HG03575 (cell line): ENCODE data around the gene PPP2R2C.

ENCODE experiments used
- ATAC-seq: cut with Tn5 transposase; IDR thresholded peaks from one replicate; pipeline ENCODE4 v1.9.1; 2021; ENCODE audit not compliant: unreplicated experiment, insufficient number of reproducible peaks, low FRiP score; ENCODE audit errors: extremely low read depth

PPP2R2C gene

DNA sequence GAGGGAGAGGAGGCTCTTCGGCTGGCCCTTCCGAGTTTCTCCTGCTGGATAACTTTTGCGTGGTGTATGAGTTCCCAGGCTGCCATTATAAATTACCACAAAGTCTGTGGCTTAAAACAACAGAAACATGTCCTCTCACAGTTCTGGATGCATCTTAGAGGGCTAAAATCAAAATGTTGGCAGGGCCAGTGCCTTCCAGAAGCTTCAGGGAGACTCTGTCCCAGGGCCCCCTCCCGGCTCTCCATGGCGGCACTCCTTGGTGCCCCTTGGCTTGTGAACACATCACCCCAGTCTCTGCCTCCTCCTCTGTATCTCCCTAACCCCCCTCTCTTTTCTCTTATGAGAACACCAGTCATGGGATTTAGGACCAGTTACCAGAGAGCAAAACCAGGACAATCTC, 23.3 kb upstream of the PPP2R2C start:
- no peak for ATAC-seq

DNA sequence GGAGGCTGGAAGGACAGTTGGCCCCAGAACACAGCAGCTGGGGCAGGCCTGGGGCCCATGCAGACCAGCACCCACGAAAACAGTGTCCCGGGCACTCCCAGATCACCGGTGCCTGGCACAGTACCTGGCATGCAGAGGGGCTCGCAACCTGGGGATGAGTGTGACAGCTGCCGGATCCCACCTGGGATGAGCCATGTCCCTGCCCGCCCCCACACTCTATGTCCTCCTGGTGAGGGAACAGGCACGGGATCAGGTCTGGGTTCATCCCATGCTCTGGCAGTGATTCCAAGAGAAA, 22.8 kb upstream of the PPP2R2C start:
- no peak for ATAC-seq

DNA sequence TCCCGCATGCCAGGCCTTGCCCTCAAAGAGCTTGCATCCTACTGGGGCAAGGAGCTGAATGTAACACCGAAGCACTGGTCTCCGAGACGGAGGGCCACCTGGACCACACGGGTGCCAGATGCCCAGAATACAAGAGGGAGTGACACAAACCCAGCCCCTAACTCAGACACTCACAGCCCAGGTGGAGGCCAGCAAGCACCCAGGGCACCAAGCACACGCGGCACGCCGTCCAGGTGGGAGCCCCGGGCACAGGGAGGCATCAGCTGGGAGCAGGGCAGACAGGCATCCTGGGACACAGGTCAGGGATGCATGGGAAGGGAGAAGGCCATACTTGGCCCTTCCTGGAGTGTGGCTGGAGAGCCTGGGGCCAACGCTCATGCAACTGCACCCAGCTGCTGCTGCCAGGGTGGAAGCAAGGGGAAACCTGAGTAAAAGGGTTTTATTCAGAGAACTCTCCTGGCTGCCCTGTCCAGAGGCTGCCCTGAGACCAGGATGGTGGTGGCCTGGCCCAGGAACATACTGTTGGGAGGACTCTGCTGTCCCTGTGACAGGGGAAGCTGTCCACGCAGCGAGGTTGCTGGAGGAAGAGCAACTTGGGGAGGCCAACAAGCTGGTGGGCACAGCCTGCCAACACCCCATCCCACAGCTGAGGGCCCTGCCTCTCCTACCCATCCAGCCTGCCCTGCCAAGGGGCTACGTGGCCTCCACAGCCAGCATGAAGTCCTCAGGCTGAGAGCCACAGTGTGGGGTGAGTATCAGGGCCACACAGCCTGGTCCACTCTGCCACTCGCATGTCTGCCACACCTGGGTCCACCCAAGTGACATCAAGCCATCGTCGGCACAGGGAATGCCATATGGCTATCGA, 22.2 kb upstream of the PPP2R2C start:
- ATAC-seq, result no peak

DNA sequence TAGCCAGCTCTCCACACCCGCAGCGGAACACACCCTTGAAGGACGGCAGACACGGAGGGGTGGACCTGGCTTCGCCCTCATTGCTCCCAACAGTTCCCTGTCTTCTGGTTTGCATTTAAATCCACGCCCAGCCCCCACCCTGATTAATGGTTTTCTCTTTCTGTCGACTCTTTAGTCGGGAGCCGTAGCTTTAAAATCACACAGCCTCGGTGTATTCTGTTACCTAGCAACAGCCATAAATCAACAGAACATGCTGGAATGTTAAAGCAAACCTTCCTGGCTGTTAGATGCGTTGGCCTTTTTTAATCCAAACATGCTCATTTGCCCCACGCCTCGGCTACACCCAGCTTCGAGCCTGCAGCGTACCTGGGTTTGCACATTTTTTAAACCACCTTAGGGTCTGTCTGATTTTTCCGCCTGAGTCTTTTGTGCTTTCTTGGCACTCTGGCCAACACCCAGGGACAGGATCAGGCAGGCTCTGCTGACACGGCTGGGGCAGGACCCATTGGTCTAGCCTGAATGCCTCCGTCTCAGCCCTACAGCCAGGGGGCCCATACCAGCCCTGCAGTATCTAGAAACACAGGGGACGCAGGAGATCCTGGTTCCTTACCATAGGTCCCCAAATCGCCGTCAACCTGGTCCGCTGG, 21.4 kb upstream of the PPP2R2C start:
- ATAC-seq, result no peak

DNA sequence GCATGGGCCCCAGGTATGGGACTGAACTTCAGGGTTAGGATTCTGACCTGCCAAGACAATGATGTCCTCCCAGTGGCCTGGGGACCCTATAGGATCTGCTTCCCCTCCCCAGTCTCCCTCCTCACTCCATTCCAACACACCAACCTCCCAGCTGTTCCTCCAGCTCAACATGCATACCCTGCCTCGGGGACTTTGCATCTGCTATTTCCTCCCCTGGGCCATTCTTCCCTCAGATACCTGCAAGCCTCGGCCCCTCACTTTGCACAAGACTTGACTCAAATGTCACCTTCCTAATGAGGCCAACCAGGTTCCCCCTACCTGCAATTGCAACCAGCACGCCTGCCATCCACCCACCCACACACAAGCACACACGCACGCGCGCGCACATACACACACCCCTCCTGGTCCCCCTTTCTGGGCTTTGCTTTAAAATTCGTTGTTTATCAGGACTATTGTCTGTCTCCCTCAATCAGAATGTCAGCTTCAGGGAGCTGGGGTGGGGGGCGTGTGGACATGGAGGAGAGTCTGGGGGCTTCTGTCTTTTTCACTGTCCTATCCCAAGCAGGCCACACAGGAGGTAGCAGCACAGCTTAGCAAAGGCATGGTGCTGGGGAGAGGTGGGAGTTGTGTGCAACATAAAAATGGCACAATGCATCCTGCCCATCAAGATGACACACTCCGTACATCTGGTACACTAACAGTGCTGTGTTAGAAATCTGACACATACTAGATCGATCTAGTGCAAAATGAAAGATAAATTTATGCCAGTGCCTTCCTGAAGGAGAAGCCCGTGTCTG, 20.6 kb upstream of the PPP2R2C start:
- ATAC-seq, result no peak

DNA sequence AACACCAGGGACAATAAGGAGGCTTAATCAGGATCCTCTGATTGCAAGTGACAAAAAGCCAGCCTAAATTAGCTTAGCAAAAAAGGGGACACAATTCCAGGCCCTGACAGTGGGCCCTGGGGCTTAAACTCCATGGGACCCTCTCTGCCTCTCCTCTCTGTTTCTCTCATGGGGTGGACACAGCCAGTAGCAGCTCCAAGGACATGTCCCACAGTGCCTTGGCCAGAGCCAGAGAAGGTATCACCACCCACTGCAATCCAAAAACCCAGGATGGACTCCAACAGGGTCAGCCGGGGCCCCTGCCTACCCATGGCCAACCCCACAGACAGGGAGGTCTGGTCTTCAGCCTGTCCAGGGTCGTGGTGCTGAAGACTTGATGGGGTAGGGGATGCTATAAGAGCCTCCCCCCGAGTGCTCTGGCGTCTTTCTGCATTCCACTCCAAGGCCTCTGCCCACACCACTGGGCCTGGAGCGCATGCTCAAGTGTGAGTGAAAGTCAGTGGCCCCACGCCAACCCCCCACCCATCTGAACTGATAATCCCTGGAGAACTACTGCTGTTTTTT, 19.7 kb upstream of the PPP2R2C start:
- ATAC-seq, result no peak

DNA sequence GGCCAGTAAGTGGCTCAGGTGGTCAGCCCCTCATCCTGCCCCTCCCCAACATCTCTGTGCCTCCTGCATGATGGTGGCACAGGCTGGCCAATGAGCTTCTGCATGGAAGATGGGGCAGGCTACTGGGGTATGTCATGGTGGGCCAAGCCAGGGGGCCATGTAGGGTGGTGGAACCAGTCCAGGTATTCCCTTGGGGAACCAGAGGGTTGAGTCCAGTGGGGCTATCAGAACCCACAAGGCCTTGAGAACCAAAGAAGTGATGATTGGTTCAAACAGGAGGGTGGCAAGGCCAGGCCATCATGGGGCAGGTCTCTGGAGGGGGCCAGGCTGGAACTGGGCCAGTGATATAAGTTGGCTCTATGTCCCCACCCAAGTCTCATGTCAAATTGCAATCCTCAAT, 18.8 kb upstream of the PPP2R2C start:
- no peak for ATAC-seq

DNA sequence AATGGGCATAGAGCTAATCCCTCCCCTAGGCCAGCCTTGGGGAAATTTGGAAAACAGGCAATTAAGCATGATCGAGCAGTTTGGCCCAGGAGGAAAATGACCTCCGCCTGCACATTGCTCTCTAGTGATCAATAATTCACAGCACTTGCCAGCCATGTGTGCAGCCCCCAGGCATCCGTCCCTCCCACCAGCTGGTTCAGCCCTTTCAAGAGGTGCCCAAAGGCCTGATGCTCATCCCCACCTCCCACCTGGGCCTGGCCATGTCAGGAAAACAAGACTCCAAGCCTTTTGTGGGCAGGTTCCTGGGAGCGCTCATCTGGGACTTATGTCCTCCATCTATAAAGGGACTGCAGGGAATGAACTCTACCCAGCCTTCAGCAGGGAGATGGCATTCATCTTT, 17.5 kb upstream of the PPP2R2C start:
- ATAC-seq, result no peak

DNA sequence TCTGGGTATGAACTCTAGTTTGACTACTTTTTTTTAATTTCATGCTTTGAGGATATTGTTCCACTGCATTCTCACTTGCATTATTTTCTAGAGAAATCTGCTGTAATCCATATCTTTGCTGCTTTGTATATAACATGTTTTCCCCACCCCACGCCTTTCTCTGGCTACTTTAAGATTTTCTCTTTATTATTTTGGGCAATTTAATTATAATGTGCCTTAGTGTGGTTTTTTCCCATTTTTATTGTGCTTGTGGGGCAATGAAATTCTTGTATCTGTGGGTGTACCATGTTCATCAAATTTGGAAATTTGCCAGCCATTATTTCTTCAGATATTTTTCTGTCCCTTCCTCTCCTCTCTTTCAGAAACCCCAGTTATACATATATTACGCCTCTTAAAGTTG, 15.1 kb upstream of the PPP2R2C start:
- ATAC-seq, result no peak

DNA sequence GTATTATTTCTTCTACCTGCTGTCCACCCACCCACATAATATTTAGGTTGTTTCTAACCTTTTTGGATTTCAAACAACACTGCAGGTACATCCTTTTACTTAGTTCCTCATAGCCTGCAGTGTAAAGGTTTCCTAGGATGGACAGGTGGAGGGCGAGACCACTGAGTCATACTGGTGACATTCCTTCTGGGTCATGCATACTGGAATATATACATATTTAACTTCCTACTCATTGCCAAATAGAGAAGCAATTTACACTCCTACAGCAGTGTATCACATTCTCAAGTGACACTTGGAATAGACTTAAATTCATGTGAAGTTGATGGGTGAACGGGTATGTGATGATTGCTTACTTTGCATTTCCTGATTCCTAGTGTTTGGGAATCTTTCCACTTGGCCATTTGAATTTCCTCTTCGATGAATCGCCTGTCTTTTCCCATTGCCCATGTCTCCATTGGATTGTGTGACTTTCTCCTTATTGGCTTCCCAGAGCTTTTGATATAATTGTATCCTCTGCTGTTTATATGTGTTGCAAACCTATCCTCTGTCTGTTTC, 8.2 kb upstream of the PPP2R2C start:
- no peak for ATAC-seq

DNA sequence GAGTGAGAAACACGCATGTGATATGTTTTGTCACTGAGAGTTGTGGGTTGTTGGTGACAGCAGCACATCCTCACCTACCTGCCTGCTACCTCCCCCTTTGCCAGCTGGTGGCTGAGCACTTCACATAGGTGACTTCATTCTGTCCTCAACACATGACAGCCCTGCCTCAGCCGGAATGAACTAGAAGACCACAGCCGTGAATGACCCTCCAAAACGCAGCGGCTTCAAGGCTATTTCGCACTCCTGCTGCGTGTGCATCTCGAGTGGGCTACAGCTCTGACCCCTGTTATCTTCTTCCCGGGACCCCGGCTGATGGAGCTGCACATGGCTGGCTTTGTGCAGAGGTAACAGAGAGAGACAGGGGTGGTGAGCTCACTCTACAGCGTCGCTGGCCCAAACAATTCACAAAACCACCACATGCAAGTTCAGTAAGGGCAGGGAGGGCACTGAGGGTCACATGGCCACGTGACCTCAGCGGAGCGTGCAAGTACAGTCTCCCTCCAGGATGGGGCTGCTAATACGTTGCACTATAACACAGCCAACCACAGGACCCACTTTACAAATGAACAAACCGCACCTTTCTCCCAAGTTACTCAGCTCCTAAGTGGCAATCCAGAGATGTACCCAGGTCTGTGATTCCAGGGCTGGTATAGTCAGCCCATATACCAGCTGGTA, 6.3 kb upstream of the PPP2R2C start:
- ATAC-seq, result no peak

DNA sequence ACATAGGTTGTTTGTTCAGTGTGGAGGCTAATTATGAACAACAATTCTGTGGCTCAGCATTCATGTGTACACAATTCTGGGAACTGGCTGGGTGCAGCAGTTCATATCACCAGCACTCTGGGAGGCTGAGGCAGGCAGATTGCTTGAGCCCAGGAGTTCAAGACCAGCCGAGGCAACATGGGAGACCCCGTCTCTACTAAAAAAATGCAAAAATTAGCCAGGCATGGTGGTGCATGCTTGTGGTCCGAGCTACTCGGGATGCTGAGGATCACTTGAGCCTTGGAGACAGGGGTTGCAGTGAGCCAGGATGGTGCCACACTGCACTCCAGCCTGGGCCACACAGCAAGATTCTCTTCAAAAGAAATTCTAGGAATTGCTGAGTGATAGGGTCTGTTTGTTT, 4.5 kb upstream of the PPP2R2C start:
- ATAC-seq, result no peak

DNA sequence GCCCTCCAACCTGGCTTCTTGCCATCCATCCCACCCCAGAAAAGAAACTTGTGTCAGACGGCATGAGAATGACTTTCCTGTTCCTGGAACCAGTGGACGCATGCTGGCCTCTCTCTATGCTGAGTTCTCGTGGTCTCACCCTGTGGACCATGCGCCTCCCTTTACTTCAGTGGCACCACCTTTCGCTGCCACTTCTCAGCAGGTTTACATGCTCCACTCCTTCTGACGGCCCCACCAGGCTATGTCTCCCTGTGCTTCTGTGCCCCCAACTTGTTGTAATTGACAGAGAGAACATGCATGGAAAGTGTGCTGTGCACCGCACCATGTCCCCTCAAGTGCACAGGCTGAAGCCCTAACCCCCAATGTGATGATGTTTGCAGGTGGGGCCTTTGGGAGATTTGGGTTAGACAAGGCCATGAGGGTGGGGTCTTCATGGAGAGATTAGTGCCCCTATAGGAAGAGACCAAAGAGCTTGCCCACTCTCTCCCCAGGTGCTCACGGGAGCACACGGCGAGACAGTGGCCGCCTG, 3.1 kb upstream of the PPP2R2C start:
- ATAC-seq, result no peak

DNA sequence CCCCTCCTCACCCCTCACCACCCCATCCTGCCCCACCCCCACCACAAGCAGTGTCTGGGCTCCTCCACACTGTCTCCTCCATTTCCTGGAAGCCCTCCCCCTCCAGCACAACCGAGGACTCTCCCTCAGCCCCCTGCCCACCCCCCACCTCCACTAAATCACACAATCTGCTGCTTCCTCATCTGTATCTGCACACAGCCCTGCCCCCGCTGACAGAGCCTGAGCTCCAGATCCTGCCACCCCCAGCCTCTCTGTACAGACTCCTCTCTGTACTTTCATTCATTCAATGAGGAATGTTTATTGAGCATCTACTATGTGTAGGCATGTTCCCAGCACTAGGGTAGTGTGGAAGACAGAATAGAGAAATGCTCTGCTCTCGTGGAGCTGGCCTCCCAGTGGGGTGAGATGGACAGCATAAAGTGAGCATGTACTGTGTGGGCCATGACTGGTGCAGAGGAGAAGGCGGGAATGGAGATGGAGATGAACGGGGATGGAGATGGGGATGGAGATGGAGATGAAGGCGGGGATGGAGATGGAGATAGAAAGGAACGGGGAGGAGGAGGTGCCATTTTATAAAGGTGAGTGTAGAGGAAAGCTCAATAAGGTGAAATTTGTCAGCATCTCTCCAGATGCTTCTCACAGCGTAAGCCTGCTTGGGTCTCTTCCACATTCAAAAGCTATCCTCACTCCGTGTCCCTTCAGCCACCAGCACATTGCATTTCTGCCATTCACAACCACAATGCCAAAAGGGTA, 2.5 kb upstream of the PPP2R2C start:
- no peak for ATAC-seq

DNA sequence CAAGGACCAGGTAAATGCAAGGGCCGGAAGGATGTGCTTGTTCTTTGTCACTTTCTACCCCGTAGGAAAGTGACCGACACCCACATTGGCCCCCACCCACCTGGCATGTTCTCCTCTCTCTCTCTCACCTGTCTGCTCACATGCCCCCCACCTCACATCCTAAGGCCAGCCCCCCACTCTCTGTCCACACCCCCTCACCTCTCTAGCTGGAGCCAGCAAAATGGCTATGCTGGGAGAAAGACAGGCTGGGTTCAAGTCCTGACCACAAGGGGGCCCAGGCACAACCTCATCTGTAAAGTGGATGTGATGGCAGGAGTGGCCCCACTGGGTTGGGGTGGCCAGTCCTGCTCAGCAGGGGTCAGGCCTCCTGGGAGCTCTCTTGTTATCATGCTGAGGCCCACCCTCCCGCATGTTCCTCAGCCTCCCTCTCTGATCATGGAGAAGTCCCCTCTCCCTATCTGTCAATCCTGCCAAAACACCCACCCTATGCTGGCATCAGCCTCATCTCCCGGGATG, 1.7 kb upstream of the PPP2R2C start:
- no peak for ATAC-seq

DNA sequence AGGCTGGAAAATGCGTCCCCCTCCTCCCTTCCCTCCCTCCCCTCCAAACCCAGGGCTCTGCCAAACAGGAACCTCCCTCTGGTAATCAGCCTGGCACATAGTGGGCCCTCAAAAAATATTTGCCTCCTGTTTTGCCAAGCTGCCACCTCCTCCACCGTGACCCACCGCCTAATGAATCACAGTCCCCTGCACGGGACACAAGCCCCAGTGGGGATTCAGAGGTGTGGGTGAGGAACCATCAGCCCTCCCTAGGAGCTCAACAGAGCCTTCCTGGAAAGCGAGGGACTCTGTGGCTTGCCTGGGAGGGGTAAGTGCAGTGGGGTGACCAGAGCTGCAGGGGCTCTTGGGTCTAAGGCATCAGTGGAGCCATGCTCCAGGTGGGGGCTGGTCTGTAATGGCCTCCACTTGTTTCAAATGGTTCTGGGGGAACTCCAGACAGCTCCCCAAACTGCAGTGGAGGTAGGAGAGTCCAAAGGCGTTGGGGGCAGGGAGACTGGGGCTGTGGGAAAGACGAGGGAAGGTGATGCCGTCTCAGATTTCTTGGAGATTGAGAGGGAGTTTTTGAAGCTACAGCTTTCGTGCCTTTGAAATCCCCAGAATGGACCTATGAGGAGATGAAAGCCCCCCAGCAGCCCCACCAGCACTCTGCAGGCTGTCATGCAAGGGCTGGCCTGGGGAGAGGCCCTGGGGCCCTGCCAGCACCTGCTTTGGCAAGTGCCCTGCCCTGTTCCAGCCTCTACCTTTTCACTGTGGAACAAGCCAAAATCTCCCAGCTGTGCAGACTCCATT, 1.0 kb upstream of the PPP2R2C start:
- ATAC-seq, result no peak

DNA sequence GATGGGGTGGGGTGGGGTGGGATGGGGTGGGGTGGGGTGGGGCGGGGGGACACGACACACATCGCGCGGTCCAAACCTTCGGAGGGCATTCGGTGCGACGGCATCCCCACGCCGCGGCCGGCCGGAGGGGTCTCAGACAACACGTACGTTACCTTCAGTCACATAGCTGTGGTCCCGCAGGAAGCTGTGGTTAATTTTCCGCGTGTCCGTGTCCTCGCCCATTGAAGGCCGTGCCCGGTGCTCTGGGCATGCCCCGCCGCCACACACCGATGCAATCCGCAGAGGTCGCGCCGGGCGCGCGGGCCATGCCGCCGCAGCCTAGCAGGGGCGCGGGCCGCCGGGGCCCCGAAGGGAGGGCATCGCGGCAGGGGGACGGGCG, 417 bp downstream of the PPP2R2C start:
- ATAC-seq, result no peak
